GM08714 (cell line): Measurements from ENCODE around the gene DPP6.

Experiments used
- H3K4me3 ChIP-seq: fragments of 200-500 bp; sonication (Bioruptor generic); 2 replicates; pipeline ENCODE4 v1.5.1; 2014; ENCODE audit warnings: mild to moderate bottlenecking, low read length, inconsistent platforms
- ZNF274 ChIP-seq: IDR thresholded peaks from 2 replicates; pipeline ENCODE4 v1.6.1; 2012; ENCODE audit warnings: mild to moderate bottlenecking, low read depth, low read length

DPP6 gene

GRCh38 chr7:154882931-154883474 is 830.8 kb downstream of the DPP6 start:
- TF ChIP-seq ZNF274: no peak
- H3K4me3 ChIP-seq: no peak overlapping the region

GRCh38 chr7:154884348-154884920 is 832.2 kb downstream of the DPP6 start:
- TF ChIP-seq ZNF274: no peak
- no peak overlapping the region for H3K4me3 ChIP-seq

DNA sequence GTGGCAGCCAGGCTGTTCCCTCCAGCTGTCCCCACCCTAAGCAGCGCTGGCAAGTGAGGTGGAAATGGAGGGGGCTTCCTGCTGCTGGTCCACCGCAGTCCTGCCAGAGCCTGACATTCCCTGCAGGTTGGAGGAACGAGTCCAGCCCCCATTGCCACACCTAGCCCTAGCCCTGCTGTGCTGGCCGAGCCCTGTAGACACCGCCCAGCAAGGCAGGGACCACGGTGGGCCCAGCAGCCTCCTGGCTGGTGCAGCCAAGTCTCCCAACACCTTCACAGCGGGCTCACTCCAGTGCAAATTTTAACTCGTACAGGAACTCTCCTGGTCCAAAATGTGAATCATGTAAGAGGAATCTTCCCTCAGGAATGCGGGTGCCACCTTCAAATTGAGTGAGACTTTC is 834.4 kb downstream of the DPP6 start:
- H3K4me3 ChIP-seq: no peak overlapping the region
- TF ChIP-seq ZNF274: no peak

DNA sequence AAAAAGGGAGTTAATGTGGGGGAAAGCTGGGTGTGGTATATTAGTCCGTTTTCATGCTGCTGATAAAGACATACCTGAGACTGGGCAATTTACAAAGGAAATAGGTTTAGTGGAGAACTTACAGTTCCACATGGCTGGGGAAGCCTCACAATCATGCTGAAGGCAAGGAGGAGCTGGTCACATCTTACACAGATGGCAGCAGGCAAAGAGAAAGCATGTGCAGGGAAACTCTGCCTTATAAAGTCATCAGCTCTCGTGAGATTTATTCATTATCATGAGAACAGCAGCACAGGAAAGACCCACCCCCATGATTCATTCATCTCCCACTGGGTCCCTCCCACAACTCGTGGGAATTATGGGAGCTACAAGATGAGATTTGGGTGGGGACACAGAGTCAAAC is 836.5 kb downstream of the DPP6 start:
- no peak for TF ChIP-seq ZNF274

DNA sequence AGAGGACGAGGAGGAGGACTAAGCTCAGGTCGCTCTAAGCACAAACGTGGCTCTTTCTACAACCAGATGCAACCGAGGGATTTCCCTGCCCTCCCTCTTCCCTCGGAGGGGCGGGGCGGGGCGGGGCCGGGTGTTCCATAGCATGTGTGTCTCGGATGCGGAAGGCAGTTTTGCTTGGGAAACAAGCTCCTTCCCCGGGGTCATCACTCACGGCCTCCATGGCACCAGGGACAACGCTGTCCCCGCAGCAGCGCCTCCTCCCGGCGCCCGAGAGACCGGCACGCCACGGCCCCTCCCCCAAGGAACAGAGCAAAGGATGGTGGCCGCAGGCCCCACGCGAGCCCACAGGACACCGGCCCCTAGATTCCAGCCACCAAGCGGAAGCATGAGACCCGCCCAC is 840.3 kb downstream of the DPP6 start:
- no peak for TF ChIP-seq ZNF274
- no peak overlapping the region for H3K4me3 ChIP-seq

More for the DNA sequence above, 836.5 kb downstream of the DPP6 start:
- no peak overlapping the region for H3K4me3 ChIP-seq

- TF ChIP-seq ZNF274: no peak
- no peak overlapping the region for H3K4me3 ChIP-seq
Measured at GRCh38 chr7:154896076-154896475, 843.9 kb downstream of the DPP6 start.

- TF ChIP-seq ZNF274: no peak
- no peak overlapping the region for H3K4me3 ChIP-seq
Measured at GRCh38 chr7:154898973-154899855, 847.0 kb downstream of the DPP6 start.

- H3K4me3 ChIP-seq: no peak overlapping the region
- no peak for TF ChIP-seq ZNF274
Measured at GRCh38 chr7:154899862-154900261, 847.7 kb downstream of the DPP6 start.

GRCh38 chr7:154902600-154903082 is 850.4 kb downstream of the DPP6 start:
- no peak overlapping the region for H3K4me3 ChIP-seq
- no peak for TF ChIP-seq ZNF274

GRCh38 chr7:154903083-154903731 is 851.0 kb downstream of the DPP6 start:
- no peak overlapping the region for H3K4me3 ChIP-seq
- no peak for TF ChIP-seq ZNF274

DNA sequence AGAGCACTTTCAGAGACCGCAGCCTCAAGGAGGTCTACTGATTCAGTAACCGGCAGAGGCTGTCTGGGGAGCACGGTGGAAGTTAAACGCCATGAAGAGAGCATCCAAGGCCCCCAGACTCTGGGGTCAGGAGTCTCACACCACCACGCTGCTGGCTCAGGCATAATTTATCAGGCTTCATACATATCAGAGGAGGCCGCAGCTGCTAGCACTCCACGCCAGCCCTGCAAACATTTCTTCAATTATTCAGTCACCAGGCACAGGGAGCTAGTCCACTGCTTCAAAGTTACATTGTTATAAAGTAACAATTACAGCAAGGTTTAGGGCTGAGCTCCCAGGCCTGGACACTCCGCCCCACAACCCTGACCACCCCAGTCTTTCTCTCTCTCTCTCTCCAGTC is 852.9 kb downstream of the DPP6 start:
- no peak for TF ChIP-seq ZNF274
- no peak overlapping the region for H3K4me3 ChIP-seq

DNA sequence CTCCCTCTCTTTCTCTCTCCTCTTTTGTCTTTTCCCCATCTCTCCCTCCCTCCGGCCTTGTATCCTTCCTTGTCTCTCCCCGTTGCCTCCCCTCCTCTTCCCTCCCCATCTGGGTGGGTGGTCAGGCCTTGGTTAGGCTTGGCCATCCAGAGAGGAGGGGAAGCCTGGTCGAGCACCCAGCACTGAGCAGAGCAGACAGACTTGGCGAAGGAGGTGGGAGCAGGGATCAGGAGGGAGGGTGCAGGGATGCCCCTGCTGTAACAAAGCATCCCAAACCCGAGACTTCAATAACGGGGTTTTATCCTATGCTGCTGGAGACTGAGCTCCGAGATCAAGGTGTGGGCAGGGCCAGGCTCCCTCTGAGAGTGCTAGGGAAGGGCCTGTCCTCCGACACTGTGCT is 853.4 kb downstream of the DPP6 start:
- H3K4me3 ChIP-seq: no peak overlapping the region
- TF ChIP-seq ZNF274: no peak

DNA sequence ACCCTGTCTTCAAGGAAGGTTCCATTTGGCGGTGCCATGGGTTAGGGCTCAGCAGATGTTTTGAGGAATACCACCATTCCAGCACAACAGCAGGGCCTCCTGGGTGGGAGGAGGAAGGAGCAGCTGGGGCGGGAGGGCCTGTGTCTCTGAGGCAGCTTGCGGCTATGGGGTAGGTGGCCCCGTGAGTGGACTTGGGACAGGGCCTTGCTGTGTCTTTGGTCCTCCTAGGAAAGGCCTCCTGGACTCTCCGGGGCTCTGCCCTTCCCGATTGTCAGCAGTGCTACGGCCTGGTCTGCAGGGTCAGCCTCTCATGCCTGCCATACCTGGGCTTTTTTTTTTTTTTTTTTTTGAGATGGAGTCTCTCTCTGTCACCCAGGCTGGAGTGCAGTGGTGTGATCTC is 854.0 kb downstream of the DPP6 start:
- TF ChIP-seq ZNF274: no peak
- no peak overlapping the region for H3K4me3 ChIP-seq

GRCh38 chr7:154906736-154907355 is 854.6 kb downstream of the DPP6 start:
- TF ChIP-seq ZNF274: no peak
- H3K4me3 ChIP-seq: no peak overlapping the region
